Measurements from ENCODE around the gene RNASEH2B.

GRCh38 chr13:50918567-50918966 lies 9.0 kb downstream of the RNASEH2B start:
- TF ChIP-seq POLR2AphosphoS5 (IDR thresholded peaks at IDR 0.05; ENCODE audit: low read depth, low read length) (no peak), POLR2A (IDR thresholded peaks at IDR 0.05; ENCODE audit: low read depth, low read length) (no peak), TAF1 (IDR thresholded peaks at IDR 0.05; ENCODE audit: borderline replicate concordance, low read depth, low read length) (no peak)

Data from GM12892 (cell line).